Measurements from ENCODE around the gene CCNL2.
A peak's percentile ranks its signal among the peaks of the same experiment; 100 is the strongest.

The CCNL2 gene

DNA sequence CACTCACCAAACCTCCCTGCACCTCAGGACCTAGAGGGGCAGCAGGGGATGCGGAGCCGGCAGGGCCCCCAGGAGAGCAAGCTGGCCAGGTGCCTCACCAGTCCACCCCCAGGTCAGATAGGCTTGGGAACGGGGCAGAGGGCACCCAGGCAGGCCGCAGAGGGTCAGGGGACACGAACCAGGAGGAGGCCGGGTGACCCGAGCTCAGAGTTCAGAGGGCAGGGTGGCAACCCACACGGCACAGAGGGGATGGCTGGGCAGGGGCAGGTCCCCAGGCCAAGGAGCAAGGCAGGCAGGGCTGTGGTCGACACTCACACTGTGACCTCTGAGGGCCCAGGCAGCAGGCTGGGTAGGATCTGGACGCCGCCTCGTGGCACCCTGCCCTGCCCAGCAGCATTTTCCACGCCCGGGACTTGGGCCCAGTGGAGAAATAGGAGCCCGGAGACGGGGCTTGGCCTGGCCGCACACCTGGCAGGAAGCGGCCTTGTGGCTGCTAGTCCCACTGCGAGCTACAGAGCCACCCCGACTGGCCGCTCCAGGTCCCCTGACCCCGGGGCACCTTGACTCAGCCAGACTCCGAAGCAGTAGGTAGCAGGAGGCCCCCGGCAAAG, 55.2 kb downstream of the CCNL2 start:
- no peak for DNase-seq (ENCODE audit: low read depth in 1 of 2, low spot score in 1 of 2)

DNA sequence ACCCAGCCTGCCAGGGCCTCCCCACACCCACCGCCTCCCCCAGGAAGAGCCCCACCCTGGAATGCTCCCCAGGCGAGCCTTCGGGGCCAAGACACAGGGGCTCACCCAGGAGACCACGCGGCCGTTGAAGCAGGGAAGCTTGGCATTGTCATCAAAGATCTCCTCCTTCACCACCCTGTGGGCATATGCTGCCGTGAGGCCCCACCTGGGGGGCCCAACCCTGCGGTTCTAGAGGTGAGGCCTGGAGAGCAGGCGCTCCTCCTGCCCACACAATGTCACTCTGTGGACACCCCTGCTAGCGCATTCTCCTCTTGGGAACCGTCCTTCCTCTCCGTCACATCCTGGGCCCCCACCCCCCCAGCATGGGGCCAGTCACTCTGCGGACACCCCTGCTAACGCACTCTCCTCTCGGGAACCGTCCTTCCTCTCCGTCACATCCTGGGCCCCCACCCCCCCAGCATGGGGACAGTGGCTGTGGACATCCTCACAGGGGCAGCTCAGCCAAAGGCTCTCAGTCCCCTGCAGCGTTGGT, 56.5 kb downstream of the CCNL2 start:
- DNase-seq (ENCODE audit: low read depth in 1 of 2, low spot score in 1 of 2), result no peak

DNA sequence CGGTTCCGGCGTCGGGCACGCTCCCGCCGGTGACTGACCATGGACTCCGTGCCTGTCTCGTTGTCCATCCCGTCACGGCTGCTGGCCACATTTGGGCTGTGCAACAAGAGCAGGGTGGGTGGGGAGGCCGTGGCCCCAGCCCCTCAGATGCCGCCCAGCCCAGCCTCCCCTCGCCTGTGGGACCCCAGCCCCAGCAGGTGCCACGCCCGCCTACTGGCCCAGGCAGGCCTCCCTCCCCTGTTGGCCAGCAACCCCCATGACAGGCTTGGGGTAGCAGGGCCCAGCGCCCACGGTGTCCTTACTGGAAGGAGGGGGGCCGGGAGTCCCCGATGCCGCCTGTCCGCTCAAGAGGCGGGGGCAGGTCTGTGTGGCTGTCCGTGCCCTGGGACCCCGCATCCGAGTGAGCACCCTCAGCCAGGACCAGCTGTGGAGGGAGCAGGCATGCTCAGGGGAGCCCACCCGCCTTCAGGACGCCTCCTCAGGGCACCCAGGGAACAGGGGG, 57.0 kb downstream of the CCNL2 start:
- no peak for DNase-seq (ENCODE audit: low read depth in 1 of 2, low spot score in 1 of 2)

DNA sequence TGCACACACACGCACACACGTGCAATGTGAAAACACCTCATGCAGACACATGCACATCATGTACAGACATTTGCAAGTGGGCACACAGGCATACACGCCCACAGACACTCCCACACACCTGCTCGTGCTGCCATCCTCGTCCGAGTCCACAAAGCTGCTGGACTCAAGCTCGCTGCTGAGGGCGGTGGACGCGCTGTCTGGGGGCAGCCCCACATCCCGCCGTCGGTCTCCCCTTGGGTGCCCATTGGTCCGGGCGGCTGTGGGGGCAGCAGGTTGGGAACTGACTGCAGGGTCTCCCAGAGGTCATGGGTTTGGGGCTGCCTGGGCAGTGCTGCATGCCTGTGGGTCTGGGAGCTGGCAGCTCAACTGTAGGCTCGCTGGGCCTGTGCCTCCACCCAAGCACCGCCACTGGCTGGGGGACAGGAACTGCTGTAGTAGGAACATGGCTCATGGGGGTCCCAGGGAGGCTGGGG, 57.5 kb downstream of the CCNL2 start:
- DNase-seq (ENCODE audit: low read depth in 1 of 2, low spot score in 1 of 2), result no peak

DNA sequence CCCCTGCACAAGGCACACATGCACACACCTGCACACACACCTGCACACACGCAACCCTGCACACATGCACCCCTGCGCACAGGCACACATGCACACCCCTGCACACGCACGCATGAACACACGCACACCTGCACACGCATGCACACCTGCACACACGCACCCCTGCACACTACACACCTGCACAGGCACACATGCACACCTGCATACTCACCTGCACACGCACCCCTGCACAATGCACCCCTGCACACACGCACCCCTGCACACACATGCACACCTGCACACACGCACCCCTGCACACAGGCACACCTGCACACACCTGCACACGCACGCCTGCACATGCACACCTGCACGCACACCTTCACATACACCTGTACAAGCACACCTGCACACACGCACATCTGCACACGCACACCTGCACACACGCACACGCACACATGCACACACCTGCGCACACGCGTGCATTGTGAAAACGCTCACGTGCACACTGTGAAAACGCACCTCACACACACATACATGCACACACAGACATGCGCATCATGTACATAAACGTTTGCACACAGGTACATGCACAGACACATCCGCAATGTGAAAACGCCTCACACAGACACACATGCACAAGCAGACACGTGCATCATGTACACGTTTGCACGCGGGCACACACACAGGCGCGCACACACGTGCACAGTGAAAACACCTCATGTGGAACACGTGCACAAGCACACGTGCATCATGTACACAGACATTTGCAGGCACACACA, 58.2 kb downstream of the CCNL2 start:
- DNase-seq (ENCODE audit: low read depth in 1 of 2, low spot score in 1 of 2), result no peak

DNA sequence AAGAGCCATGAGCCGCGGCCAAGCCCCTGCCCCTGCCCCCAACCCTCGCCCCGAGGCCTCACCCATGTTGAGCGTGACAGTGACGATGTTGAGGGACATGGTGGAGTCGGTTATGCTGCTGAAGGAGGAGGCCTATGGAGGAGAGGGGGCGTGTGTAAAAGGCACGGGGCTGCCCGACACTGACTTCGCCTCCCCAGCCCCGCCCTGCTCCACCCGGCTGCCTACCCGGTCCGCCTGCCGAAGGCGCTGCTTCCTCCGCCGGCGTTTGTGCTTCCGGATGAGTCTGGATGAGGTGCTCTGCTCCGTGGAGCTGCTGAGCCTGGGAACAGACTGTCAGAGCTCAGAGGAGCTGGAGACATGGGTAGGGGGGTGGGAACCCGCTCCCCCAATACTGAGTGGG, 59.0 kb downstream of the CCNL2 start:
- no peak for DNase-seq (ENCODE audit: low read depth in 1 of 2, low spot score in 1 of 2)

DNA sequence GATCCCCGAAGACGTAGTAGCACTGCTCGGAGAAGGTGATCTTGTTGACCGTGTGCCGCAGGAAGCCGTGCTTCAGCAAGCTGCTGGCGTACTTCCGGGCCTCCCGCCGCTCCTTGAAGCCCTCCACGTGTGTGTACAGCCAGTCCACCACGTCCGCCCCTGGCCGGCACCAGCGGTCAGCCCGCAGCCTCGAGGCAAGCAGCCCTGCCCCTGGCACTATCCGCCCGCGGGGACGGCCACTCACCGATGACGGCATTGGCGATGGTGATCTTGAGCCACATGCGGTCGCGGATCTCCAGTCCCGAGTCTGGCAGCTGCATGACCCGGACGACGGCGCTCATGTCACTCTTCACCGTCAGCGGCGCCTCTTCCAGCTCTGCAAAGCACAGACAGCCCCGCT, 60.9 kb downstream of the CCNL2 start:
- no peak for DNase-seq (ENCODE audit: low read depth in 1 of 2, low spot score in 1 of 2)

DNA sequence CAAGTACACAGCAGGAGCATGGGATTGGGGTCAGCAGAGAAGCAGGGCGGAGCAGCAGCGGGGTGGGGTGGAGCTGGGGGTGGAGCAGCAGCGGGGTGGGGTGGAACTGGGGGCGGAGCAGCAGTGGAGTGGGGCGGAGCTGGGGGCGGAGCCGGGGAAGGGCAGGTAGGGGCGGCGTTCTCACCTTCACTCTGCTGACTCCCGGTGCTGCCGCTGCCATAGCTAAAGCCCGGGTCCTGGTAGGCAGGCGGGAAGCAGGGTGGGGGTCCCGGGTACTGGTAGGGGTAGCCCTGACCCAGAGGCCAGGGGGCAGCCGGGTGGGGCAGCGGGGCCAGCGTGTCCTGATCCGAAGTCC, 61.4 kb downstream of the CCNL2 start:
- peak in 1 of 2 donors; percentile 25 for DNase-seq (ENCODE audit: low read depth in 1 of 2, low spot score in 1 of 2)

DNA sequence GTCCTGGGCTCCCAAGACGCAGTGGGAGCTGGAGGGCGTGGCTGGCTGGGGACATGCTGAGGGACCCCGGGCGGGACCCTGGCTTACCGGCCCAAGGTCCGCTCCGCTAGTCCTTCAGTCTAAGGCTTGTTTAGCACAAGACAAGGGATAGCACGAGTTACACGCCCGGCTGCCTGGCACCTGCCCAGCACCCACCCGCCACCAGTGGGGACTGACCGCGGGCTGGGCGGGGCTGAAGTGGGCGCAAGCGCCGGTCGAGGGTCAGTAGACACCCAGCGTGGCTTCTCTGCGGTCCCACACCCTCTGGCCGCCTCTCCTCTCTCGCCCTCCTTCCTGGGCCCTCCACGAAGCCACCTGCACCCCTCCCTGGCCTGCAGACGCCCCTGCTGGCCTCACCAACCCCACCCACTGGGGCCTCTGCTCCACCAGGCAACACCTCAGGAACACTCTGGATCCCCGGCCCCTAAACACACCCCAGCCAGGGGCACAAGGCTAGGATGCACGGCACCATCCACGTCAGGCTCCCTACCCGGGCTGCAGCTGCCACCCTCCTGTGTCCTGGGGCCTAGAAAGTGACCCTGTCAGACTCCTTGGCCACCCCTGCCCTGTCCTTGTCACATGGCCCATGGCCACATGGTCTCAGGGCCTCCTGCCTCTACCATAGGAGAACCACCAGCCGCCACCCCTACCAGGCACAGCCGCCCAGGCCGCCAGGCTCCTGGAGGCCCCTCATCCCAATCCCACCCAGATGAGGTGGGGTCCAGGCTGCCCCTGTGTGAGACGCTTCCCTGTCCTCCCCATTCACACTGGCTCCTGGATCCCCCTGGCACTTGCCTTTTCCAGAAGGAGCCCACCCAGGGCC, 62.0 kb downstream of the CCNL2 start:
- no peak for DNase-seq (ENCODE audit: low read depth in 1 of 2, low spot score in 1 of 2)

DNA sequence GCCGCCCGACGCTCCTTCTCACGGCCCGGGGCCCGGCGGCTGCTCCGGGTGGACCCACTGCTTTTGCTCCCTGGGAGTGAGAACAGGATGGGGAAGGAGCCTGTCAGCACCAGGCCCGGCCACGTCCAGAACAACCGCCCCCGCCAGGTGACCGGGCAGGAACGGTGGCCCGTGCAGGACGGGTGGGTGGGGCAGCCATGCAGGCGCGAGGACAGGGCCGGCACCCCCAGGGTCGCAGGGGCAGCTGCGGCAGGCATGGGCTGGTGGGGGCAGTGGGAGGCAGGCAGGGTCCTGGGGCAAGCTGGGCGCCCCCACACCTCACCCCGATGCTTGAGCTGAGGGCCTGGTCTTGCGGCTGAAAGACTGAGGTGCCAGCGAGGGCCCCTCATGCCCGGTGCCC, 62.7 kb downstream of the CCNL2 start:
- no peak for DNase-seq (ENCODE audit: low read depth in 1 of 2, low spot score in 1 of 2)

DNA sequence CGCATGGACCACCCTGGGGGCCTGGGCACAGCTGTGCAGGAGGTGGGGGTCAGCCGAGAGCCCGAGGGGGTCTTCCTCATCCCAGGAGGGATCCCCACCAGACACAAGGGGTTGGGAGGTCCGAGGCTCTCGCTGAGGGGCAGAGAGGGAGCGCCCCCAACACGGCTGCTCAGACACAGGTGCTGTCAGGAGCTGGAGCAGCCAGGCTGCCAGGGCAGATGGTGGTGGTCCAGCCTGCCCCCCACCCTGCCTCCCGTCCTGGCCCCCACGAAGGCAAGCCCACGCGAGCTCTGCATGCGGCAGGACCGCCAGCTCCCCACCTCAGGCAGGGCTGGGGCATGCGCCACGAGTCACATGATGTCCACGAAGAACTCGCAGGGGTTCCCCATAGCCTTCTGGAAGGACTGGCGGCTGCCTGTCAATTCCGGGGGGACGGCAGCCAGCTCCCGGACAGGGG, 63.3 kb downstream of the CCNL2 start:
- no peak for DNase-seq (ENCODE audit: low read depth in 1 of 2, low spot score in 1 of 2)

Measured in activated CD4-positive, alpha-beta T cell treated with anti-CD3 and anti-CD28 coated beads, Interleukin-2, amount 50 U/mL, for 24 hours (primary cell).